Keratinocyte (primary cell): ENCODE results near the gene MYOZ2. TPM values are rescaled to one million over a fixed set of nuclear protein-coding genes. Genes with fewer than 3 reads are reported as not detected.
A peak's percentile ranks its signal among the peaks of the same experiment; 100 is the strongest.

Source experiments
- DNase-seq: peaks from one replicate; pipeline ENCODE4 v3.0.0-alpha.2; 2011; ENCODE audit warnings: low read depth, missing footprints, low spot score
- FAIRE-seq: peaks from 2 replicates; lab custom pipeline; 2011; peaks lifted over from hg19 to GRCh38; lab: Jason Lieb, UNC
- H2AFZ ChIP-seq: 2 replicates; pipeline ENCODE4 v1.6.0; 2012; ENCODE audit warnings: low read length, control low read depth, inconsistent platforms; ENCODE audit not compliant: control insufficient read depth
- H3K27ac ChIP-seq: 2 replicates; pipeline ENCODE4 v1.5.1; 2011; ENCODE audit warnings: low read length; ENCODE audit not compliant: control insufficient read depth, insufficient read depth
- H3K27me3 ChIP-seq: 3 replicates; pipeline ENCODE4 v1.6.0; 2011; ENCODE audit warnings: low read length; ENCODE audit not compliant: control insufficient read depth, insufficient read depth; ENCODE audit errors: extremely low read depth
- H3K36me3 ChIP-seq, 2 experiments: 2 replicates in 1 of 2; 3 replicates in 1 of 2; pipeline ENCODE4 v1.5.1; 2011; ENCODE audit warnings: low read length in 2 of 2, mild to moderate bottlenecking in 1 of 2; ENCODE audit not compliant: control insufficient read depth in 2 of 2, insufficient read depth in 2 of 2; ENCODE audit errors: extremely low read depth in 1 of 2
- H3K4me1 ChIP-seq: 3 replicates; pipeline ENCODE4 v1.5.1; 2011; ENCODE audit warnings: low read length; ENCODE audit not compliant: control insufficient read depth, insufficient read depth; ENCODE audit errors: extremely low read depth
- H3K4me2 ChIP-seq: 3 replicates; pipeline ENCODE4 v1.6.0; 2011; ENCODE audit warnings: low read depth, low read length; ENCODE audit not compliant: control insufficient read depth, insufficient read depth; ENCODE audit errors: extremely low read depth
- H3K4me3 ChIP-seq, 3 experiments: fragments of 200-600 bp in 1 of 3; sonication (generic) in 1 of 3; 2 replicates in 2 of 3; 3 replicates in 1 of 3; pipeline ENCODE4 v1.5.1; 2011 to 2016; ENCODE audit warnings: low read length in 3 of 3, mild to moderate bottlenecking in 3 of 3, control low read depth in 2 of 3, inconsistent platforms in 1 of 3, low read depth in 1 of 3, mixed read lengths in 1 of 3, mixed run types in 1 of 3, moderate library complexity in 1 of 3; ENCODE audit not compliant: control insufficient read depth in 2 of 3, insufficient read depth in 2 of 3; ENCODE audit errors: extremely low read depth in 1 of 3
- H3K79me2 ChIP-seq: 2 replicates; pipeline ENCODE4 v1.6.0; 2012; ENCODE audit warnings: low read length; ENCODE audit not compliant: control insufficient read depth, insufficient read depth
- H3K9ac ChIP-seq: 3 replicates; pipeline ENCODE4 v1.6.0; 2011; ENCODE audit warnings: low read length; ENCODE audit not compliant: control insufficient read depth, insufficient read depth; ENCODE audit errors: extremely low read depth
- H3K9me1 ChIP-seq: 3 replicates; pipeline ENCODE4 v1.6.0; 2011; ENCODE audit warnings: low read length; ENCODE audit not compliant: control insufficient read depth, insufficient read depth; ENCODE audit errors: extremely low read depth
- H3K9me3 ChIP-seq: 2 replicates; pipeline ENCODE4 v1.5.1; 2012; ENCODE audit warnings: low read depth, low read length; ENCODE audit not compliant: control insufficient read depth
- H4K20me1 ChIP-seq: 3 replicates; pipeline ENCODE4 v1.6.0; 2011; ENCODE audit warnings: low read length; ENCODE audit not compliant: control insufficient read depth, insufficient read depth; ENCODE audit errors: extremely low read depth
- CTCF ChIP-seq, 3 experiments: IDR thresholded peaks in 1 of 3; conservative IDR thresholded peaks in 1 of 3; optimal IDR thresholded peaks in 1 of 3; 2 replicates in 2 of 3; 3 replicates in 1 of 3; pipeline versions ENCODE3 to v1.5.1; 2011; ENCODE audit warnings: low read length in 3 of 3, mild to moderate bottlenecking in 3 of 3, moderate library complexity in 2 of 3, control low read depth in 1 of 3, inconsistent platforms in 1 of 3; ENCODE audit not compliant: insufficient read depth in 2 of 3; ENCODE audit errors: extremely low read depth in 1 of 3
- EZH2 ChIP-seq: IDR thresholded peaks from one replicate; pipeline ENCODE4 v1.6.1; 2012; ENCODE audit warnings: inconsistent platforms, mild to moderate bottlenecking, low read length, moderate library complexity
- dilution Hi-C: fragments of 300-500 bp; cut with MboI; formaldehyde crosslinking; loops from one replicate; pipeline ENCODE4 v1.7.0; 2020; ENCODE audit warnings: low sequenced_read_pairs; ENCODE audit not compliant: extremely low pct_ligation_motif_present
- polyA plus RNA-seq, 5 experiments: library from polyadenylated mRNA; depleted of rRNA in 3 of 5; stranded (reverse) in 3 of 5; stranded (forward) in 1 of 5; unstranded in 1 of 5; fragments of >200 nt; gene quantifications; 1 replicate in 1 of 5; 2 replicates in 3 of 5; 3 replicates in 1 of 5; pipeline versions ENCODE4 v1.2.1 to v1.2.3, GENCODE V29; 2011 to 2012; ENCODE audit warnings: missing spikeins in 2 of 5, low read depth in 1 of 5, low replicate concordance in 1 of 5

Gene MYOZ2
- polyA plus RNA-seq, 1 donor (not counting 4 experiments of a cell fraction or from before 2014, with no cell fraction given) = not detected

DNA sequence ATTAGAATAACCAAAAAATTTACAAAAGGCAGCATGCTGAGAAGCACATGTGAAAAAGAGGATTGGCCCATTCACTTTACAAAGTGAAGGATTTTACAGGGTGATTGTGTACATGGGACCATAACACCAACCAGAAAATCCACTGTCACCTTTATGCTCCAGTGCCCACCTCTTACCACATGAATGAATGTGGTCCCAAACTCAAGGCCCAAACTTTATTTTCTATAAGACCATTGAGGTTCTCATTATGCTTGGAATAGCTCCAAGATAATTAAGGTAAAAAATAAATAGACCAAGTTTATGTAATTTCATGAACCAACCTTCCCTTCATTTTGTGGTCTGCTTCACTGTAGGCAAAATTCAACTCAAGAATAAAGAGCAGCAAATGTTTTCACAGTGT, 24.3 kb upstream of the MYOZ2 start:
- H3K9me1 ChIP-seq = no peaks in the 10 kb centered on the region
- H3K79me2 ChIP-seq = no peaks in the 10 kb centered on the region
- no peak overlapping the region for H3K4me2 ChIP-seq
- H3K4me1 ChIP-seq = peaks cover 19% of the 10 kb centered on the region
- dilution Hi-C loops = no loop called here
- DNase-seq (no peak), FAIRE-seq (no peak)
- H3K4me3 ChIP-seq = no peak overlapping the region
- H3K27me3 ChIP-seq = no peaks in the 10 kb centered on the region
- H3K9ac ChIP-seq = no peak overlapping the region
- H4K20me1 ChIP-seq = no peaks in the 10 kb centered on the region
- no peaks in the 10 kb centered on the region for H3K9me3 ChIP-seq
- H2AFZ ChIP-seq = no peak overlapping the region
- no peaks in the 10 kb centered on the region for H3K36me3 ChIP-seq
- no peak for TF ChIP-seq CTCF (optimal IDR thresholded peaks at IDR 0.05 in 1 of 3, IDR thresholded peaks at IDR 0.05 in 1 of 3, conservative IDR thresholded peaks at IDR 0.05 in 1 of 3; ENCODE audit: extremely low read depth in 1 of 3, insufficient read depth in 2 of 3, low read length in 3 of 3)
- no peak for TF ChIP-seq EZH2
- no peak overlapping the region for H3K27ac ChIP-seq

DNA sequence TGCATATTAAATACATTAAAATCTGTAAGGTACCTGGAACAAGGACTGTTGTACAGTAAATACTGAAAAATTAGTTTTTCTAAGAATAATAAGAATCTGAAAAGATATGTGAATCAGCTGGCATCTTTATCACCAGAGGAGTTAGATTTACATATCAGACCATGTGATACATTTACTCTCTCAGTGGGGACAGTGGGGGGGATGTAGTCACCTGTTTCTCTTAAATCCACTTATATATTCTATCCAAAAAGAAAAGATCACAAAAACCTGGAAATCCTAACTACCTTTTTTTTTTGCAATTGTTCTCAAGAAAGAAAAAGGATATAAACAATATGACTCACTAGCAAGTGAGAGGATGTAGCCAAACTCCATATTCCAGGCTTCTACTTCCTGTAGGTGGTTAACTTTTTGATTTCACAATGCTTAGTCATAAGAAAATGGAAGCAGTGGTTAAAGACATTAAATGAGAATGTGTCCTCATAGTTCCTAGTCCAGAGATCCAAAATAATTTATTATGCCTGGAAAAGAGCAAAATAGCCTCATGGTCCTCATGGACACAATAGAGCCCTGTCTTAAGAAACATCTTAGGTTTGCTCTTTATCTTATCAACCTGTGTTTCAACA, 22.5 kb upstream of the MYOZ2 start:
- no peak for DNase-seq

More for the DNA sequence above, 22.5 kb upstream of the MYOZ2 start:
- H3K36me3 ChIP-seq = no peaks in the 10 kb centered on the region
- dilution Hi-C loops = no loop called here
- H3K9ac ChIP-seq = no peak overlapping the region
- peak overlapping the region; percentile 50 for H3K4me2 ChIP-seq
- TF ChIP-seq EZH2 (no peak), CTCF (optimal IDR thresholded peaks at IDR 0.05 in 1 of 3, IDR thresholded peaks at IDR 0.05 in 1 of 3, conservative IDR thresholded peaks at IDR 0.05 in 1 of 3; ENCODE audit: extremely low read depth in 1 of 3, insufficient read depth in 2 of 3, low read length in 3 of 3) (no peak)
- no peaks in the 10 kb centered on the region for H3K9me1 ChIP-seq
- peak; percentile 75 for FAIRE-seq
- no peaks in the 10 kb centered on the region for H3K27me3 ChIP-seq
- H3K79me2 ChIP-seq = no peaks in the 10 kb centered on the region
- H3K27ac ChIP-seq = peak overlapping the region; percentile 55
- peaks cover 15% of the 10 kb centered on the region for H3K4me1 ChIP-seq
- peak overlapping the region in 1 of 3 experiments; percentile 8 for H3K4me3 ChIP-seq
- no peaks in the 10 kb centered on the region for H3K9me3 ChIP-seq
- H4K20me1 ChIP-seq = no peaks in the 10 kb centered on the region
- peak overlapping the region; percentile 58 for H2AFZ ChIP-seq
